Measurements from ENCODE around the gene CCDC183. TPM values are rescaled to one million over a fixed set of nuclear protein-coding genes. Genes with fewer than 3 reads are reported as not detected.

CCDC183 gene
- total and polyA plus RNA-seq, 10 of the 15 experiments (the other 5 are each of a cell fraction or from before 2014, with no cell fraction given), result 0.04 to 1.2 (median 0.55) TPM; not detected in 5

DNA sequence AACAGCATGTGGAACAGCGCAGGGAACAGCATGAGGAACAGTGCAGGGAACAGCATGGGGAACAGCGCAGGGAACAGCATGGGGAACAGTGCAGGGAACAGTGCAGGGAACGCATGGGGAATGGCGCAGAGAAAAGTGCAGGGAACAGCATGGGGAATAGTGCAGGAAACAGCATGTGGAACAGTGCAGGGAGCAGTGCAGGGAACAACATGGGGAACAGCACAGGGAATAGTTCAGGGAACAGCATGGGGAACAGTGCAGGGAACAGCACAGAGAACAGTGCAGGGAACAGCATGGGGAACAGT lies 40.1 kb upstream of the CCDC183 start (continued):
- TF ChIP-seq, protein P1, sequence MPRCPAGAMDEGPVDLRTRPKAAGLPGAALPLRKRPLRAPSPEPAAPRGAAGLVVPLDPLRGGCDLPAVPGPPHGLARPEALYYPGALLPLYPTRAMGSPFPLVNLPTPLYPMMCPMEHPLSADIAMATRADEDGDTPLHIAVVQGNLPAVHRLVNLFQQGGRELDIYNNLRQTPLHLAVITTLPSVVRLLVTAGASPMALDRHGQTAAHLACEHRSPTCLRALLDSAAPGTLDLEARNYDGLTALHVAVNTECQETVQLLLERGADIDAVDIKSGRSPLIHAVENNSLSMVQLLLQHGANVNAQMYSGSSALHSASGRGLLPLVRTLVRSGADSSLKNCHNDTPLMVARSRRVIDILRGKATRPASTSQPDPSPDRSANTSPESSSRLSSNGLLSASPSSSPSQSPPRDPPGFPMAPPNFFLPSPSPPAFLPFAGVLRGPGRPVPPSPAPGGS (IDR thresholded peaks at IDR 0.05; ENCODE audit: borderline replicate concordance, insufficient read depth, low read depth, low read length, poor library complexity, severe bottlenecking), result no peak
- TF ChIP-seq ZZZ3 (IDR thresholded peaks at IDR 0.05; ENCODE audit: control insufficient read depth, insufficient read length, low read depth) (no peak), EED (IDR thresholded peaks at IDR 0.05; ENCODE audit: low read depth) (no peak), ZNF384 (IDR thresholded peaks at IDR 0.05; ENCODE audit: borderline replicate concordance, low read depth, low read length) (no peak), CREM (IDR thresholded peaks at IDR 0.05; ENCODE audit: low read depth) (no peak)
- TF ChIP-seq, protein P2, sequence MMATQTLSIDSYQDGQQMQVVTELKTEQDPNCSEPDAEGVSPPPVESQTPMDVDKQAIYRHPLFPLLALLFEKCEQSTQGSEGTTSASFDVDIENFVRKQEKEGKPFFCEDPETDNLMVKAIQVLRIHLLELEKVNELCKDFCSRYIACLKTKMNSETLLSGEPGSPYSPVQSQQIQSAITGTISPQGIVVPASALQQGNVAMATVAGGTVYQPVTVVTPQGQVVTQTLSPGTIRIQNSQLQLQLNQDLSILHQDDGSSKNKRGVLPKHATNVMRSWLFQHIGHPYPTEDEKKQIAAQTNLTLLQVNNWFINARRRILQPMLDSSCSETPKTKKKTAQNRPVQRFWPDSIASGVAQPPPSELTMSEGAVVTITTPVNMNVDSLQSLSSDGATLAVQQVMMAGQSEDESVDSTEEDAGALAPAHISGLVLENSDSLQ (IDR thresholded peaks at IDR 0.05), result no peak

DNA sequence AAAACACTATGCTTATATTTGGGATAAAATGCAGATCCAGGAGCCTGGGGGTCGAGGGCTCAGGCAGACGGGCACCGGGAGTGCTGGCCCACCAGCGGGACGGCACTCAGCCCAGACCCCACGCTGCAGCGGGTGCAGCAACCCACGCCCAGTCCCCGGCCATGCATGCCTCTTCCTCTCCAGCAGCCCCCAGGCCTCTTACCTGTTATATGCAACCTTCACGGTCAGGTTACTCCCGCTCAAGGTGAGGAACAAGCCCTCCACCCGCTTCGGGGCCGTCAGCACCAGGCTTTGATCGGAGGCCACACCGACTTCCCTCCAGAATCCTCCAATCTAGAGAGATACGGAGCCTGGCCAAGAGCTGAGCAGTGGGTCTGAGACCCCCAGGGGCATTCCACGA lies 39.3 kb upstream of the CCDC183 start:
- no peaks in the 10 kb centered on the region for H3K79me2 ChIP-seq (ENCODE audit: control insufficient read depth, insufficient read depth, low read length)
- H3K9ac ChIP-seq (ENCODE audit: control insufficient read depth, insufficient read depth, low read length), result no peak overlapping the region
- no peaks in the 10 kb centered on the region for H3K4me1 ChIP-seq (ENCODE audit: control insufficient read depth, insufficient read depth, low read length)
- H3K27ac ChIP-seq (ENCODE audit: control insufficient read depth, insufficient read depth), result no peak overlapping the region
- ChIA-PET RAD21 (ENCODE audit: unreplicated experiment) (no interaction called here), POLR2A (no interaction called here), SMC1A (ENCODE audit: uncharacterized antibody, unreplicated experiment) (no interaction called here), CTCF (interaction anchor here (1.1 kb wide), 1 partner anchor 85 kb away, joined by 3 read pairs; no protein-coding TSS in a partner anchor)
- no peaks in the 10 kb centered on the region for H3K36me3 ChIP-seq (ENCODE audit: control insufficient read depth in 2 of 2, insufficient read depth in 2 of 2, low read length in 1 of 2)
- intact Hi-C loops (cut with micrococcal nuclease; ENCODE audit: unreplicated experiment), result no loop called here
- H2AFZ ChIP-seq (ENCODE audit: control insufficient read depth, low read depth, low read length), result no peak overlapping the region
- H3K4me2 ChIP-seq (ENCODE audit: control insufficient read depth, insufficient read depth), result no peak overlapping the region
- FAIRE-seq, result no peak
- H4K20me1 ChIP-seq (ENCODE audit: control insufficient read depth, insufficient read depth), result no peaks in the 10 kb centered on the region
- no peak overlapping the region for H3K4me3 ChIP-seq
- WGBS (ENCODE audit: insufficient coverage, insufficient replicate concordance, low lambda C conversion rate, missing lambda C conversion rate), result 61% methylated on average over 18 of the region's 18 CpGs
- 0 out of 4 replicates have a peak, but pooled peaks cover 0 to 2% of the 10 kb centered on the region in 2 experiments for H3K27me3 ChIP-seq (replicated peaks in 1 of 2; ENCODE audit: control insufficient read depth in 2 of 2, insufficient read depth in 2 of 2, low read length in 1 of 2)
- no peak for ATAC-seq
- no TSS peak for BruUV-seq (replicated peaks)
- in situ Hi-C loops (cut with MboI), result no loop called here
- DNase-seq (ENCODE audit: low read depth, low spot score), result no peak
- H3K9me3 ChIP-seq (replicated peaks; ENCODE audit: control insufficient read depth, insufficient read depth, low read length), result peaks cover 26% of the 10 kb centered on the region
- no peak for TF ChIP-seq RBBP5 (conservative IDR thresholded peaks at IDR 0.05)
- no peak for TF ChIP-seq MTA2 (IDR thresholded peaks at IDR 0.05; ENCODE audit: low read depth)
- TF ChIP-seq ESRRA (IDR thresholded peaks at IDR 0.05; ENCODE audit: low read length), result no peak
- TF ChIP-seq DPF2 (IDR thresholded peaks at IDR 0.05), result no peak
- TF ChIP-seq, protein P3, sequence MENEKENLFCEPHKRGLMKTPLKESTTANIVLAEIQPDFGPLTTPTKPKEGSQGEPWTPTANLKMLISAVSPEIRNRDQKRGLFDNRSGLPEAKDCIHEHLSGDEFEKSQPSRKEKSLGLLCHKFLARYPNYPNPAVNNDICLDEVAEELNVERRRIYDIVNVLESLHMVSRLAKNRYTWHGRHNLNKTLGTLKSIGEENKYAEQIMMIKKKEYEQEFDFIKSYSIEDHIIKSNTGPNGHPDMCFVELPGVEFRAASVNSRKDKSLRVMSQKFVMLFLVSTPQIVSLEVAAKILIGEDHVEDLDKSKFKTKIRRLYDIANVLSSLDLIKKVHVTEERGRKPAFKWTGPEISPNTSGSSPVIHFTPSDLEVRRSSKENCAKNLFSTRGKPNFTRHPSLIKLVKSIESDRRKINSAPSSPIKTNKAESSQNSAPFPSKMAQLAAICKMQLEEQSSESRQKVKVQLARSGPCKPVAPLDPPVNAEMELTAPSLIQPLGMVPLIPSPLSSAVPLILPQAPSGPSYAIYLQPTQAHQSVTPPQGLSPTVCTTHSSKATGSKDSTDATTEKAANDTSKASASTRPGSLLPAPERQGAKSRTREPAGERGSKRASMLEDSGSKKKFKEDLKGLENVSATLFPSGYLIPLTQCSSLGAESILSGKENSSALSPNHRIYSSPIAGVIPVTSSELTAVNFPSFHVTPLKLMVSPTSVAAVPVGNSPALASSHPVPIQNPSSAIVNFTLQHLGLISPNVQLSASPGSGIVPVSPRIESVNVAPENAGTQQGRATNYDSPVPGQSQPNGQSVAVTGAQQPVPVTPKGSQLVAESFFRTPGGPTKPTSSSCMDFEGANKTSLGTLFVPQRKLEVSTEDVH (IDR thresholded peaks at IDR 0.05; ENCODE audit: low read depth, partially characterized antibody), result no peak
- TF ChIP-seq ASH2L (IDR thresholded peaks at IDR 0.05; ENCODE audit: borderline replicate concordance, low read depth), result no peak
- TF ChIP-seq, protein P4, sequence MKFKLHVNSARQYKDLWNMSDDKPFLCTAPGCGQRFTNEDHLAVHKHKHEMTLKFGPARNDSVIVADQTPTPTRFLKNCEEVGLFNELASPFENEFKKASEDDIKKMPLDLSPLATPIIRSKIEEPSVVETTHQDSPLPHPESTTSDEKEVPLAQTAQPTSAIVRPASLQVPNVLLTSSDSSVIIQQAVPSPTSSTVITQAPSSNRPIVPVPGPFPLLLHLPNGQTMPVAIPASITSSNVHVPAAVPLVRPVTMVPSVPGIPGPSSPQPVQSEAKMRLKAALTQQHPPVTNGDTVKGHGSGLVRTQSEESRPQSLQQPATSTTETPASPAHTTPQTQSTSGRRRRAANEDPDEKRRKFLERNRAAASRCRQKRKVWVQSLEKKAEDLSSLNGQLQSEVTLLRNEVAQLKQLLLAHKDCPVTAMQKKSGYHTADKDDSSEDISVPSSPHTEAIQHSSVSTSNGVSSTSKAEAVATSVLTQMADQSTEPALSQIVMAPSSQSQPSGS (IDR thresholded peaks at IDR 0.05; ENCODE audit: low read length), result no peak
- no peak for TF ChIP-seq FOS (IDR thresholded peaks at IDR 0.05; ENCODE audit: borderline replicate concordance, extremely low read depth, insufficient read length)
- TF ChIP-seq ZNF622 (IDR thresholded peaks at IDR 0.05), result no peak
- no peak for TF ChIP-seq EP300 (IDR thresholded peaks at IDR 0.05; ENCODE audit: borderline replicate concordance in 1 of 2, control insufficient read depth in 1 of 2, low read depth in 2 of 2, low read length in 2 of 2)
